Measurements from ENCODE around the gene SUGCT. TPM values are rescaled to one million over a fixed set of nuclear protein-coding genes. Genes with fewer than 3 reads are reported as not detected.

The SUGCT gene
- total RNA-seq, 2 experiments from 2014 or later = 0.81 to 1.2 TPM

GRCh38 chr7:40436710-40437109 is 301.9 kb downstream of the SUGCT start:
- Mint-ChIP-seq H3K27me3 (ENCODE audit: low read depth) (no peaks in the 10 kb centered on the region), H3K4me1 (ENCODE audit: low read depth) (no peaks in the 10 kb centered on the region), H3K9me3 (peaks cover 16% of the 10 kb centered on the region), H3K36me3 (ENCODE audit: low read depth) (peaks cover 1% of the 10 kb centered on the region), H3K4me3 (no peak overlapping the region), H3K27ac (no peak overlapping the region)
- intact Hi-C loops (cut with micrococcal nuclease) = no loop called here
- CTCF ChIA-PET = interaction anchor here (0.6 kb wide), 1 partner anchor 88 kb away, joined by 3 read pairs; no protein-coding TSS in a partner anchor
- DNase-seq = no peak

- intact Hi-C loops (cut with micrococcal nuclease) = no loop called here
- no peaks in the 10 kb centered on the region for H3K4me1 Mint-ChIP-seq (ENCODE audit: low read depth)
- peaks cover 1% of the 10 kb centered on the region for H3K36me3 Mint-ChIP-seq (ENCODE audit: low read depth)
- H3K27ac Mint-ChIP-seq = no peak overlapping the region
- DNase-seq = no peak
- CTCF ChIA-PET = no interaction called here
- peaks cover 15% of the 10 kb centered on the region for H3K9me3 Mint-ChIP-seq
- H3K27me3 Mint-ChIP-seq (ENCODE audit: low read depth) = no peaks in the 10 kb centered on the region
- H3K4me3 Mint-ChIP-seq = no peak overlapping the region
Observed at GRCh38 chr7:40437498-40437897, 302.7 kb downstream of the SUGCT start.

- Mint-ChIP-seq H3K27me3 (ENCODE audit: low read depth) (no peaks in the 10 kb centered on the region), H3K4me1 (ENCODE audit: low read depth) (no peaks in the 10 kb centered on the region), H3K36me3 (ENCODE audit: low read depth) (no peaks in the 10 kb centered on the region), H3K9me3 (peaks cover 10% of the 10 kb centered on the region), H3K27ac (no peak overlapping the region), H3K4me3 (no peak overlapping the region)
- CTCF ChIA-PET = no interaction called here
- intact Hi-C loops (cut with micrococcal nuclease) = no loop called here
- no peak for DNase-seq
Observed at GRCh38 chr7:40437936-40438634, 303.3 kb downstream of the SUGCT start.

GRCh38 chr7:40439686-40440085 is 304.9 kb downstream of the SUGCT start:
- CTCF ChIA-PET = no interaction called here
- Mint-ChIP-seq H3K9me3 (peaks cover 14% of the 10 kb centered on the region), H3K27ac (no peak overlapping the region), H3K4me1 (ENCODE audit: low read depth) (no peaks in the 10 kb centered on the region), H3K27me3 (ENCODE audit: low read depth) (no peaks in the 10 kb centered on the region), H3K36me3 (ENCODE audit: low read depth) (no peaks in the 10 kb centered on the region), H3K4me3 (no peak overlapping the region)
- no peak for DNase-seq
- intact Hi-C loops (cut with micrococcal nuclease) = no loop called here

- Mint-ChIP-seq H3K4me3 (no peak overlapping the region), H3K27ac (no peak overlapping the region), H3K4me1 (ENCODE audit: low read depth) (no peaks in the 10 kb centered on the region), H3K9me3 (peaks cover 3% of the 10 kb centered on the region), H3K36me3 (ENCODE audit: low read depth) (peaks cover 2% of the 10 kb centered on the region), H3K27me3 (ENCODE audit: low read depth) (no peaks in the 10 kb centered on the region)
- DNase-seq = no peak
- CTCF ChIA-PET = no interaction called here
- intact Hi-C loops (cut with micrococcal nuclease) = no loop called here
Observed at GRCh38 chr7:40447345-40447744, 312.5 kb downstream of the SUGCT start.

- Mint-ChIP-seq H3K27ac (no peak overlapping the region), H3K4me3 (no peak overlapping the region), H3K36me3 (ENCODE audit: low read depth) (peaks cover 2% of the 10 kb centered on the region), H3K4me1 (ENCODE audit: low read depth) (no peaks in the 10 kb centered on the region), H3K27me3 (ENCODE audit: low read depth) (no peaks in the 10 kb centered on the region), H3K9me3 (no peaks in the 10 kb centered on the region)
- no peak for DNase-seq
- CTCF ChIA-PET = interaction anchor here (0.6 kb wide), 1 partner anchor 1011 kb away, joined by 3 read pairs; no protein-coding TSS in a partner anchor
- intact Hi-C loops (cut with micrococcal nuclease) = no loop called here
Observed at GRCh38 chr7:40455485-40455884, 320.7 kb downstream of the SUGCT start.

GRCh38 chr7:40457776-40458480 is 323.1 kb downstream of the SUGCT start:
- H3K27ac Mint-ChIP-seq = no peak overlapping the region
- H3K27me3 Mint-ChIP-seq (ENCODE audit: low read depth) = no peaks in the 10 kb centered on the region
- no peaks in the 10 kb centered on the region for H3K9me3 Mint-ChIP-seq
- intact Hi-C loops (cut with micrococcal nuclease) = no loop called here
- H3K36me3 Mint-ChIP-seq (ENCODE audit: low read depth) = no peaks in the 10 kb centered on the region
- no peaks in the 10 kb centered on the region for H3K4me1 Mint-ChIP-seq (ENCODE audit: low read depth)
- no peak overlapping the region for H3K4me3 Mint-ChIP-seq
- no peak for DNase-seq
- CTCF ChIA-PET = interaction anchor here (0.6 to 0.7 kb wide), 2 partner anchors 113 to 344 kb away, joined by 3 read pairs; no protein-coding TSS in a partner anchor

GRCh38 chr7:40463446-40463845 is 328.6 kb downstream of the SUGCT start:
- no peaks in the 10 kb centered on the region for H3K9me3 Mint-ChIP-seq
- H3K27ac Mint-ChIP-seq = no peak overlapping the region
- DNase-seq = no peak
- CTCF ChIA-PET = no interaction called here
- H3K4me1 Mint-ChIP-seq (ENCODE audit: low read depth) = no peaks in the 10 kb centered on the region
- H3K36me3 Mint-ChIP-seq (ENCODE audit: low read depth) = no peaks in the 10 kb centered on the region
- intact Hi-C loops (cut with micrococcal nuclease) = no loop called here
- H3K27me3 Mint-ChIP-seq (ENCODE audit: low read depth) = no peaks in the 10 kb centered on the region
- no peak overlapping the region for H3K4me3 Mint-ChIP-seq

- DNase-seq = no peak
Observed at GRCh38 chr7:40468891-40469864, 334.4 kb downstream of the SUGCT start.

GRCh38 chr7:40470091-40470592 is 335.3 kb downstream of the SUGCT start:
- Mint-ChIP-seq H3K4me1 (ENCODE audit: low read depth) (peaks cover 2% of the 10 kb centered on the region), H3K4me3 (no peak overlapping the region), H3K36me3 (ENCODE audit: low read depth) (no peaks in the 10 kb centered on the region), H3K27me3 (ENCODE audit: low read depth) (no peaks in the 10 kb centered on the region), H3K9me3 (no peaks in the 10 kb centered on the region), H3K27ac (no peak overlapping the region)
- CTCF ChIA-PET = interaction anchor here (0.7 kb wide), 1 partner anchor 149 kb away, joined by 4 read pairs; no protein-coding TSS in a partner anchor
- DNase-seq = no peak
- intact Hi-C loops (cut with micrococcal nuclease) = no loop called here

More at GRCh38 chr7:40468891-40469864, 334.4 kb downstream of the SUGCT start:
- Mint-ChIP-seq H3K27me3 (ENCODE audit: low read depth) (no peaks in the 10 kb centered on the region), H3K27ac (no peak overlapping the region), H3K4me3 (no peak overlapping the region), H3K36me3 (ENCODE audit: low read depth) (no peaks in the 10 kb centered on the region), H3K9me3 (no peaks in the 10 kb centered on the region), H3K4me1 (ENCODE audit: low read depth) (no peaks in the 10 kb centered on the region)
- intact Hi-C loops (cut with micrococcal nuclease) = no loop called here
- CTCF ChIA-PET = no interaction called here

GRCh38 chr7:40470817-40471216 is 336.0 kb downstream of the SUGCT start:
- Mint-ChIP-seq H3K27me3 (ENCODE audit: low read depth) (no peaks in the 10 kb centered on the region), H3K4me3 (no peak overlapping the region), H3K36me3 (ENCODE audit: low read depth) (no peaks in the 10 kb centered on the region), H3K27ac (no peak overlapping the region), H3K9me3 (no peaks in the 10 kb centered on the region), H3K4me1 (ENCODE audit: low read depth) (peaks cover 6% of the 10 kb centered on the region)
- no peak for DNase-seq
- intact Hi-C loops (cut with micrococcal nuclease) = no loop called here
- CTCF ChIA-PET = interaction anchor here (0.7 kb wide), 1 partner anchor 148 kb away, joined by 4 read pairs; no protein-coding TSS in a partner anchor

GRCh38 chr7:40471891-40472290 is 337.1 kb downstream of the SUGCT start:
- H3K27ac Mint-ChIP-seq = no peak overlapping the region
- no peaks in the 10 kb centered on the region for H3K36me3 Mint-ChIP-seq (ENCODE audit: low read depth)
- DNase-seq = no peak
- CTCF ChIA-PET = no interaction called here
- H3K9me3 Mint-ChIP-seq = no peaks in the 10 kb centered on the region
- no peaks in the 10 kb centered on the region for H3K27me3 Mint-ChIP-seq (ENCODE audit: low read depth)
- peaks cover 6% of the 10 kb centered on the region for H3K4me1 Mint-ChIP-seq (ENCODE audit: low read depth)
- intact Hi-C loops (cut with micrococcal nuclease) = no loop called here
- H3K4me3 Mint-ChIP-seq = no peak overlapping the region

All from activated naive CD4-positive, alpha-beta T cell treated with anti-CD3 and anti-CD28 coated beads for 36 hours (primary cell).